ENCODE measurements around the gene SORCS3. TPM values are rescaled to one million over a fixed set of nuclear protein-coding genes. Genes with fewer than 3 reads are reported as not detected.

SORCS3 gene
- total RNA-seq, 6 experiments from 2014 or later: not detected

DNA sequence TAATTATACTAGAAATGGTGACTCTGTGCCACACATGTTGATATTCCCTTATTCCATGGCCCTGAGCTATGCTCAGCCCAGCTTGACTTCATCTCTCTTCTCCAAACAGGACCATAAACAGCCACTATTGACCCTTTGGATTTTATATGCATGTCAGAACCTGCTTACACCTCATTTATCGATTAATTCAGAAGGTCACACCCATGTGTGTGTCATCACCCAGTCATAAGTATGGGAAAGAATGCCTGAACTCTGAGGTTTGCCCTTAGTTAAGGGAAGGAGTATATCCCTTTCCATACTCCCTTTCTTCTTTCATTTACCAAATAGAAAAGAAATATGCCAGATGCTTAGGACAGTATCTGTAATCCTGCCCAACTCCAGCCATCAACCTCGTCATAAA, 602.3 kb downstream of the SORCS3 start:
- Histone ChIP-seq H3K27ac (no peak overlapping the region), H3K27me3 (no peaks in the 10 kb centered on the region), H3K4me3 (no peak overlapping the region), H3K9me3 (no peaks in the 10 kb centered on the region), H3K4me1 (no peaks in the 10 kb centered on the region), H3K36me3 (no peaks in the 10 kb centered on the region)
- TF ChIP-seq, protein P1, sequence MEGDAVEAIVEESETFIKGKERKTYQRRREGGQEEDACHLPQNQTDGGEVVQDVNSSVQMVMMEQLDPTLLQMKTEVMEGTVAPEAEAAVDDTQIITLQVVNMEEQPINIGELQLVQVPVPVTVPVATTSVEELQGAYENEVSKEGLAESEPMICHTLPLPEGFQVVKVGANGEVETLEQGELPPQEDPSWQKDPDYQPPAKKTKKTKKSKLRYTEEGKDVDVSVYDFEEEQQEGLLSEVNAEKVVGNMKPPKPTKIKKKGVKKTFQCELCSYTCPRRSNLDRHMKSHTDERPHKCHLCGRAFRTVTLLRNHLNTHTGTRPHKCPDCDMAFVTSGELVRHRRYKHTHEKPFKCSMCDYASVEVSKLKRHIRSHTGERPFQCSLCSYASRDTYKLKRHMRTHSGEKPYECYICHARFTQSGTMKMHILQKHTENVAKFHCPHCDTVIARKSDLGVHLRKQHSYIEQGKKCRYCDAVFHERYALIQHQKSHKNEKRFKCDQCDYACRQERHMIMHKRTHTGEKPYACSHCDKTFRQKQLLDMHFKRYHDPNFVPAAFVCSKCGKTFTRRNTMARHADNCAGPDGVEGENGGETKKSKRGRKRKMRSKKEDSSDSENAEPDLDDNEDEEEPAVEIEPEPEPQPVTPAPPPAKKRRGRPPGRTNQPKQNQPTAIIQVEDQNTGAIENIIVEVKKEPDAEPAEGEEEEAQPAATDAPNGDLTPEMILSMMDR (IDR thresholded peaks at IDR 0.05): no peak
- TF ChIP-seq POLR2A (IDR thresholded peaks at IDR 0.05): no peak
- ATAC-seq (no peak), DNase-seq (no peak)
- 55% methylated on average over 2 of the region's 2 CpGs for WGBS (ENCODE audit: insufficient coverage, low coverage, low lambda C conversion rate, missing lambda C conversion rate)
- intact Hi-C loops (cut with DNase I): no loop called here

GRCh38 chr10:105243825-105244224, 602.7 kb downstream of the SORCS3 start:
- no peak overlapping the region for H3K27ac ChIP-seq
- H3K36me3 ChIP-seq: no peaks in the 10 kb centered on the region
- DNase-seq (no peak), ATAC-seq (no peak)
- no peaks in the 10 kb centered on the region for H3K9me3 ChIP-seq
- H3K4me1 ChIP-seq: no peaks in the 10 kb centered on the region
- no peak overlapping the region for H3K4me3 ChIP-seq
- intact Hi-C loops (cut with DNase I): no loop called here
- TF ChIP-seq, protein P1 (IDR thresholded peaks at IDR 0.05): no peak
- H3K27me3 ChIP-seq: no peaks in the 10 kb centered on the region
- 37% methylated on average over 2 of the region's 2 CpGs for WGBS (ENCODE audit: insufficient coverage, low coverage, low lambda C conversion rate, missing lambda C conversion rate)

- DNase-seq: no peak
- 69% methylated on average over 5 of the region's 5 CpGs for WGBS (ENCODE audit: insufficient coverage, low coverage, low lambda C conversion rate, missing lambda C conversion rate)
Measured at GRCh38 chr10:105247831-105248499, 606.9 kb downstream of the SORCS3 start.

GRCh38 chr10:105252911-105253310, 611.8 kb downstream of the SORCS3 start:
- no peaks in the 10 kb centered on the region for H3K36me3 ChIP-seq
- no peak overlapping the region for H3K27ac ChIP-seq
- no peaks in the 10 kb centered on the region for H3K4me1 ChIP-seq
- no peak for ATAC-seq
- TF ChIP-seq, protein P1 (IDR thresholded peaks at IDR 0.05): no peak
- TF ChIP-seq POLR2A (IDR thresholded peaks at IDR 0.05): no peak
- DNase-seq: no peak
- H3K4me3 ChIP-seq: no peak overlapping the region
- H3K9me3 ChIP-seq: no peaks in the 10 kb centered on the region
- intact Hi-C loops (cut with DNase I): no loop called here
- H3K27me3 ChIP-seq: no peaks in the 10 kb centered on the region

More at GRCh38 chr10:105247831-105248499, 606.9 kb downstream of the SORCS3 start:
- no peaks in the 10 kb centered on the region for H3K9me3 ChIP-seq
- intact Hi-C loops (cut with DNase I): no loop called here
- no peak overlapping the region for H3K27ac ChIP-seq
- TF ChIP-seq POLR2A (IDR thresholded peaks at IDR 0.05): no peak
- TF ChIP-seq, protein P1 (IDR thresholded peaks at IDR 0.05): no peak
- H3K36me3 ChIP-seq: no peaks in the 10 kb centered on the region
- H3K4me1 ChIP-seq: no peaks in the 10 kb centered on the region
- H3K4me3 ChIP-seq: no peak overlapping the region
- ATAC-seq: no peak
- H3K27me3 ChIP-seq: no peaks in the 10 kb centered on the region

Measured in right lobe of liver (tissue), 6 donors.